PFSK-1 (cell line): Measurements from ENCODE around the gene ADAD1.

ENCODE experiments used
- FOXP2 ChIP-seq: optimal IDR thresholded peaks from 2 replicates; pipeline ENCODE3; 2011; ENCODE audit warnings: borderline replicate concordance, control low read depth, inconsistent platforms; ENCODE audit not compliant: insufficient read depth; ENCODE audit errors: extremely low read length, extremely low read depth
- POLR2AphosphoS5 ChIP-seq: IDR thresholded peaks from 2 replicates; pipeline ENCODE4 v1.6.1; 2012; ENCODE audit warnings: low read depth, mild to moderate bottlenecking, control low read depth, low read length, moderate library complexity
- SIN3A ChIP-seq: IDR thresholded peaks from 2 replicates; pipeline ENCODE4 v1.6.1; 2012; ENCODE audit warnings: mild to moderate bottlenecking, low read length, moderate library complexity, borderline replicate concordance; ENCODE audit not compliant: insufficient read depth
- TAF1 ChIP-seq: IDR thresholded peaks from 2 replicates; pipeline ENCODE4 v1.6.1; 2012; ENCODE audit warnings: low read length, control low read depth, borderline replicate concordance; ENCODE audit not compliant: insufficient read depth
- TF ChIP-seq, protein P1 (sequence below), 2 experiments: IDR thresholded peaks; 2 replicates each; pipeline versions ENCODE4 v1.6.1 to v1.8.0; 2011 to 2012; ENCODE audit warnings: low read depth in 2 of 2, low read length in 2 of 2, control low read depth in 1 of 2, inconsistent platforms in 1 of 2, mild to moderate bottlenecking in 1 of 2, moderate library complexity in 1 of 2; ENCODE audit not compliant: insufficient read depth in 1 of 2

ADAD1 gene

DNA sequence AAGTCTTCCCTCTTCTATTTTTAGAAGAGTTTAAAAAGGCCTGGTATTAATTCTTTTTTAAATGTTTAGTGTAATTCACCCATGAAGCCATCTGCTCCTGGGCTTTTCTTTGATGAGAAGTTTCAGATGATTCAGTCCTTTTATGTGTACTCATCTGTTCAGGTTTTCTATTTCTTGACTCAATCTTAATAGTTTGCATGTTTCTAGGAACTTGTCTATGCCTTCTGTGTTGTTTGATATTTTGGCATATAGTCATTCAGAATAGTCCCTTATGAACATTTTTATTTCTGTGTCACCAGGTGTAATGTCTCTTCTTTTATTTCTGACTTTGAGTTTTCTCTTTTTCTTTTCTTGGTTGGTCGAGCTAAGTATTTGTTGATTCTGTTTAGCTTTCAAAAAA, 97.9 kb downstream of the ADAD1 start:
- TF ChIP-seq FOXP2 (no peak), POLR2AphosphoS5 (no peak), SIN3A (no peak), TAF1 (no peak)
- TF ChIP-seq, protein P1, sequence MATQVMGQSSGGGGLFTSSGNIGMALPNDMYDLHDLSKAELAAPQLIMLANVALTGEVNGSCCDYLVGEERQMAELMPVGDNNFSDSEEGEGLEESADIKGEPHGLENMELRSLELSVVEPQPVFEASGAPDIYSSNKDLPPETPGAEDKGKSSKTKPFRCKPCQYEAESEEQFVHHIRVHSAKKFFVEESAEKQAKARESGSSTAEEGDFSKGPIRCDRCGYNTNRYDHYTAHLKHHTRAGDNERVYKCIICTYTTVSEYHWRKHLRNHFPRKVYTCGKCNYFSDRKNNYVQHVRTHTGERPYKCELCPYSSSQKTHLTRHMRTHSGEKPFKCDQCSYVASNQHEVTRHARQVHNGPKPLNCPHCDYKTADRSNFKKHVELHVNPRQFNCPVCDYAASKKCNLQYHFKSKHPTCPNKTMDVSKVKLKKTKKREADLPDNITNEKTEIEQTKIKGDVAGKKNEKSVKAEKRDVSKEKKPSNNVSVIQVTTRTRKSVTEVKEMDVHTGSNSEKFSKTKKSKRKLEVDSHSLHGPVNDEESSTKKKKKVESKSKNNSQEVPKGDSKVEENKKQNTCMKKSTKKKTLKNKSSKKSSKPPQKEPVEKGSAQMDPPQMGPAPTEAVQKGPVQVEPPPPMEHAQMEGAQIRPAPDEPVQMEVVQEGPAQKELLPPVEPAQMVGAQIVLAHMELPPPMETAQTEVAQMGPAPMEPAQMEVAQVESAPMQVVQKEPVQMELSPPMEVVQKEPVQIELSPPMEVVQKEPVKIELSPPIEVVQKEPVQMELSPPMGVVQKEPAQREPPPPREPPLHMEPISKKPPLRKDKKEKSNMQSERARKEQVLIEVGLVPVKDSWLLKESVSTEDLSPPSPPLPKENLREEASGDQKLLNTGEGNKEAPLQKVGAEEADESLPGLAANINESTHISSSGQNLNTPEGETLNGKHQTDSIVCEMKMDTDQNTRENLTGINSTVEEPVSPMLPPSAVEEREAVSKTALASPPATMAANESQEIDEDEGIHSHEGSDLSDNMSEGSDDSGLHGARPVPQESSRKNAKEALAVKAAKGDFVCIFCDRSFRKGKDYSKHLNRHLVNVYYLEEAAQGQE (IDR thresholded peaks at IDR 0.05; ENCODE audit: insufficient read depth in 1 of 2, low read depth in 2 of 2, low read length in 2 of 2): no peak
